HG03039 (cell line): ENCODE data around the gene LDLRAD4.

Experiments used
- ATAC-seq: cut with Tn5 transposase; IDR thresholded peaks from one replicate; pipeline ENCODE4 v1.9.1; 2021; ENCODE audit warnings: mild to moderate bottlenecking, moderate library complexity; ENCODE audit not compliant: unreplicated experiment

The LDLRAD4 gene

GRCh38 chr18:13227910-13228309 is 9.3 kb downstream of the LDLRAD4 start:
- ATAC-seq, result no peak

- ATAC-seq, result no peak
Observed at GRCh38 chr18:13229001-13229671, 10.6 kb downstream of the LDLRAD4 start.

- ATAC-seq, result no peak
Observed at GRCh38 chr18:13231151-13231550, 12.6 kb downstream of the LDLRAD4 start.

- ATAC-seq, result no peak
Observed at GRCh38 chr18:13232086-13232917, 13.7 kb downstream of the LDLRAD4 start.

GRCh38 chr18:13232971-13233786 is 14.6 kb downstream of the LDLRAD4 start:
- no peak for ATAC-seq

GRCh38 chr18:13233787-13234783 is 15.5 kb downstream of the LDLRAD4 start:
- no peak for ATAC-seq

GRCh38 chr18:13235421-13235831 is 16.9 kb downstream of the LDLRAD4 start:
- ATAC-seq, result no peak

GRCh38 chr18:13235981-13236380 is 17.4 kb downstream of the LDLRAD4 start:
- no peak for ATAC-seq

- no peak for ATAC-seq
Observed at GRCh38 chr18:13236411-13236810, 17.9 kb downstream of the LDLRAD4 start.

GRCh38 chr18:13237073-13237472 is 18.5 kb downstream of the LDLRAD4 start:
- ATAC-seq, result no peak

GRCh38 chr18:13237641-13238040 is 19.1 kb downstream of the LDLRAD4 start:
- no peak for ATAC-seq

- ATAC-seq, result no peak
Observed at GRCh38 chr18:13239171-13239956, 20.8 kb downstream of the LDLRAD4 start.

GRCh38 chr18:13240060-13240725 is 21.6 kb downstream of the LDLRAD4 start:
- ATAC-seq, result no peak

- ATAC-seq, result no peak
Observed at GRCh38 chr18:13241083-13241892, 22.7 kb downstream of the LDLRAD4 start.

- no peak for ATAC-seq
Observed at GRCh38 chr18:13241893-13242175, 23.3 kb downstream of the LDLRAD4 start.

- ATAC-seq, result no peak
Observed at GRCh38 chr18:13242797-13243196, 24.2 kb downstream of the LDLRAD4 start.

- no peak for ATAC-seq
Observed at GRCh38 chr18:13243363-13243762, 24.8 kb downstream of the LDLRAD4 start.

- ATAC-seq, result no peak
Observed at GRCh38 chr18:13244135-13244534, 25.6 kb downstream of the LDLRAD4 start.
